HepG2 (cell line): ENCODE data around the gene CSNK2B. TPM values are rescaled to one million over a fixed set of nuclear protein-coding genes. Genes with fewer than 3 reads are reported as not detected.
A peak's percentile ranks its signal among the peaks of the same experiment; 100 is the strongest.

Source experiments
- BATF2 ChIP-seq: sonication (generic); formaldehyde crosslinking; IDR thresholded peaks from 2 replicates; pipeline ENCODE4 v1.8.0; 2022; ENCODE audit warnings: mild to moderate bottlenecking, missing genetic modification reagents, moderate library complexity
- ELF1 ChIP-seq: sonication (generic); formaldehyde crosslinking; IDR thresholded peaks from 2 replicates; pipeline ENCODE4 v1.4.0; 2020; ENCODE audit warnings: missing genetic modification reagents
- FOSL1 ChIP-seq: sonication (generic); formaldehyde crosslinking; IDR thresholded peaks from 2 replicates; pipeline ENCODE4 v1.9.0; 2021; ENCODE audit warnings: missing genetic modification reagents, borderline replicate concordance
- GFI1 ChIP-seq: sonication (generic); formaldehyde crosslinking; IDR thresholded peaks from 2 replicates; pipeline ENCODE4 v1.5.0; 2020; ENCODE audit warnings: missing genetic modification reagents, mild to moderate bottlenecking, borderline replicate concordance
- GTF2F1 ChIP-seq: fragments of 150-350 bp; IDR thresholded peaks from 2 replicates; pipeline ENCODE4 v1.6.1; 2014; ENCODE audit warnings: low read length
- GTF3A ChIP-seq: sonication (generic); formaldehyde crosslinking; conservative IDR thresholded peaks from 2 replicates; pipeline ENCODE4 v1.4.0; 2020; ENCODE audit warnings: mild to moderate bottlenecking, missing genetic modification reagents
- MXI1 ChIP-seq: IDR thresholded peaks from 3 replicates; pipeline ENCODE4 v1.6.1; 2012; ENCODE audit warnings: low read depth, low read length, inconsistent platforms, borderline replicate concordance
- NCOA5 ChIP-seq: sonication (generic); formaldehyde crosslinking; IDR thresholded peaks from 2 replicates; pipeline ENCODE4 v1.4.0; 2020; ENCODE audit warnings: missing genetic modification reagents
- RFXAP ChIP-seq: sonication (generic); formaldehyde crosslinking; IDR thresholded peaks from 2 replicates; pipeline ENCODE4 v1.4.0; 2020; ENCODE audit warnings: missing genetic modification reagents, borderline replicate concordance
- THAP11 ChIP-seq: IDR thresholded peaks from 2 replicates; pipeline ENCODE4 v1.6.1; 2016; ENCODE audit warnings: missing biosample characterization, missing genetic modification reagents
- YEATS2 ChIP-seq: sonication (generic); formaldehyde crosslinking; IDR thresholded peaks from 2 replicates; pipeline ENCODE4 v1.4.0; 2020; ENCODE audit warnings: missing genetic modification reagents, borderline replicate concordance
- ZBTB1 ChIP-seq: sonication (generic); formaldehyde crosslinking; IDR thresholded peaks from 2 replicates; pipeline ENCODE4 v1.4.0; 2020; ENCODE audit warnings: missing genetic modification reagents, borderline replicate concordance
- ZBTB8A ChIP-seq: sonication (generic); formaldehyde crosslinking; IDR thresholded peaks from 2 replicates; pipeline ENCODE4 v1.4.0; 2020; ENCODE audit warnings: mild to moderate bottlenecking, low read depth, missing genetic modification reagents, borderline replicate concordance
- ZFP90 ChIP-seq: sonication (generic); formaldehyde crosslinking; IDR thresholded peaks from 2 replicates; pipeline ENCODE4 v1.8.0; 2022; ENCODE audit warnings: missing genetic modification reagents, mild to moderate bottlenecking, inconsistent platforms, borderline replicate concordance
- ZKSCAN5 ChIP-seq: sonication (generic); formaldehyde crosslinking; IDR thresholded peaks from 2 replicates; pipeline ENCODE4 v1.5.1; 2020; ENCODE audit warnings: mild to moderate bottlenecking, missing genetic modification reagents
- ZNF232 ChIP-seq: sonication (generic); formaldehyde crosslinking; IDR thresholded peaks from 2 replicates; pipeline ENCODE4 v1.4.0; 2020; ENCODE audit warnings: missing genetic modification reagents, borderline replicate concordance
- ZNF562 ChIP-seq: sonication (generic); formaldehyde crosslinking; IDR thresholded peaks from 2 replicates; pipeline ENCODE4 v1.8.0; 2022; ENCODE audit warnings: missing genetic modification reagents, borderline replicate concordance
- ZNF777 ChIP-seq: sonication (generic); formaldehyde crosslinking; IDR thresholded peaks from 2 replicates; pipeline ENCODE4 v1.4.0; 2020; ENCODE audit warnings: missing genetic modification reagents
- ZNF841 ChIP-seq: sonication (generic); formaldehyde crosslinking; IDR thresholded peaks from 2 replicates; pipeline ENCODE4 v1.8.1; 2023; ENCODE audit warnings: missing genetic modification reagents, borderline replicate concordance
- ZSCAN12 ChIP-seq: sonication (generic); formaldehyde crosslinking; IDR thresholded peaks from 2 replicates; pipeline ENCODE4 v1.9.0; 2021; ENCODE audit warnings: mild to moderate bottlenecking, missing genetic modification reagents
- polyA plus RNA-seq, 8 experiments: library from polyadenylated mRNA; depleted of rRNA in 3 of 8; stranded (reverse) in 7 of 8; unstranded in 1 of 8; fragments of >200 nt; fragmentation: Illumina TruSeq in 4 of 8; extraction: Trizol in 4 of 8; gene quantifications; 2 replicates each; pipeline versions ENCODE4 v1.2.1 to v1.2.3, GENCODE V29; 2011 to 2016; ENCODE audit warnings: low read depth in 4 of 8, missing spikeins in 1 of 8, mixed read lengths in 1 of 8; ENCODE audit not compliant: insufficient read depth in 1 of 8
- total RNA-seq, 5 experiments: library from RNA; depleted of rRNA; stranded (reverse); fragments of >200 nt; fragmentation: Illumina TruSeq; extraction: Trizol; gene quantifications; 2 replicates each; pipeline ENCODE4 v1.2.3, GENCODE V29; 2016; ENCODE audit warnings: low read depth in 1 of 5
- TF ChIP-seq, protein P1 (sequence below): sonication (generic); formaldehyde crosslinking; IDR thresholded peaks from 2 replicates; pipeline ENCODE4 v1.5.1; 2020; ENCODE audit warnings: missing genetic modification reagents, mild to moderate bottlenecking, borderline replicate concordance
- TF ChIP-seq, protein P2 (sequence below): sonication (generic); formaldehyde crosslinking; IDR thresholded peaks from 2 replicates; pipeline ENCODE4 v1.4.0; 2020; ENCODE audit warnings: mild to moderate bottlenecking, missing genetic modification reagents
- TF ChIP-seq, protein P3 (sequence below): sonication (generic); formaldehyde crosslinking; IDR thresholded peaks from 2 replicates; pipeline ENCODE4 v1.5.0; 2020; ENCODE audit warnings: mild to moderate bottlenecking, missing genetic modification reagents
- TF ChIP-seq, protein P4 (sequence below): sonication (generic); formaldehyde crosslinking; IDR thresholded peaks from 2 replicates; pipeline ENCODE4 v1.5.0; 2020; ENCODE audit warnings: mild to moderate bottlenecking, low read depth, missing genetic modification reagents, borderline replicate concordance

Gene CSNK2B
- total and polyA plus RNA-seq, 2 of the 13 experiments (the other 11 are each of a cell fraction or from before 2014, with no cell fraction given): 111 to 296 TPM

DNA sequence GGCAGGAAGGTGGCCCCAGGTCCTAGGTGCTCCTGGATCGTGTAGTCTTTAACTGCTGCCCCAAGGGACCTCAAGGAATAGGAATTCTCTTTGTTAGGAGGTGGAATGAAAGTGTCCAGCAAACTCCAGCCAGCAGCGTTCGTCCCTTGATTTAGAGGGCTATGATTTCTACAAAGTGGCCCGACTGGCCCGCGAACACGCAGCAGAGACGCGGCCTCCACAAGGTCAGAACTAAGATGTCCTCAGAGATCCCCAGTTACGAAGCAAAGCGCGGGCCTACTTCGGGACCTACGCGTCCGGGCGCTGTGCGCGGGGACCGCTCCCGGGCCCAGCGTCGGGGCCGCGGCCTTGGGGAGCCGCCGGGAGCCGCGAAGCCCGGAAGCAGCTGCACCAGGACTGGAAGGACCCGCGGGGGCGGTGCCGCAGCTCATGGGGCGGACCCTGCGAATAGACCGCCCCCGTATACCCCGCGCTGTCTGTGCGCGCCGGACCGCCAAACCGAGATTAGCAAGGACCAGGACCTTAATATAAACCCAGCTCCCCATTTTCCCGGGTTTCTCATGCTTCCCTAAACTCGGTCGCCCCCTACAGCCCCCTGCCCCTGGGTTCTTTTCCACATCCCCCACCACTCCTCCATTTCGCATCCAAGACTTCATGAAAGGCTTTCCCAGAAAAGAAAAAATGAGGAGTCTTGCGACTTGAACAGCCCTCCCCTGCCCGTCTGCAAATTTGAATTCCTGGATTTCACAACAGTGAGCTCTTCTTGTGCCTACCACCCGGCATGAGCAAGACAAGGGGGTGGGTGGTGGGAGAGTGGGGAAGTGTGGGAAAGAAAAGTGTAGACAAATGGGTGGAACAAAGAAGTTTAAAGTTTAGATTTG lies 5.3 kb upstream of the CSNK2B start, which contains the start of gene C6orf47 (continued):
- TF ChIP-seq, protein P1, sequence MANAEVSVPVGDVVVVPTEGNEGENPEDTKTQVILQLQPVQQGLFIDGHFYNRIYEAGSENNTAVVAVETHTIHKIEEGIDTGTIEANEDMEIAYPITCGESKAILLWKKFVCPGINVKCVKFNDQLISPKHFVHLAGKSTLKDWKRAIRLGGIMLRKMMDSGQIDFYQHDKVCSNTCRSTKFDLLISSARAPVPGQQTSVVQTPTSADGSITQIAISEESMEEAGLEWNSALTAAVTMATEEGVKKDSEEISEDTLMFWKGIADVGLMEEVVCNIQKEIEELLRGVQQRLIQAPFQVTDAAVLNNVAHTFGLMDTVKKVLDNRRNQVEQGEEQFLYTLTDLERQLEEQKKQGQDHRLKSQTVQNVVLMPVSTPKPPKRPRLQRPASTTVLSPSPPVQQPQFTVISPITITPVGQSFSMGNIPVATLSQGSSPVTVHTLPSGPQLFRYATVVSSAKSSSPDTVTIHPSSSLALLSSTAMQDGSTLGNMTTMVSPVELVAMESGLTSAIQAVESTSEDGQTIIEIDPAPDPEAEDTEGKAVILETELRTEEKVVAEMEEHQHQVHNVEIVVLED (CRISPR knock-in tag): peak; percentile 69; the same call in 1 of the 2 replicates
- TF ChIP-seq YEATS2: peak; percentile 36; the same call in 1 of the 2 replicates
- peak; percentile 94 for TF ChIP-seq ZSCAN12 (CRISPR knock-in tag)
- TF ChIP-seq ZFP90 (CRISPR knock-in tag): peak; percentile 57; the same call in 1 of the 2 replicates
- TF ChIP-seq BATF2 (CRISPR knock-in tag): no peak
- TF ChIP-seq NCOA5 (CRISPR knock-in tag): peak; percentile 77; the same call in 1 of the 2 replicates
- peak; percentile 82 for TF ChIP-seq ELF1 (CRISPR knock-in tag)
- TF ChIP-seq GFI1 (CRISPR knock-in tag): peak; percentile 78
- TF ChIP-seq ZNF232: peak; percentile 90; the same call in 1 of the 2 replicates
- peak; percentile 83 for TF ChIP-seq THAP11 (CRISPR knock-in tag)
- no peak for TF ChIP-seq GTF3A
- no peak; the same call in 1 of the 2 replicates for TF ChIP-seq ZBTB8A (CRISPR knock-in tag)
- TF ChIP-seq GTF2F1: no peak
- TF ChIP-seq, protein P2, sequence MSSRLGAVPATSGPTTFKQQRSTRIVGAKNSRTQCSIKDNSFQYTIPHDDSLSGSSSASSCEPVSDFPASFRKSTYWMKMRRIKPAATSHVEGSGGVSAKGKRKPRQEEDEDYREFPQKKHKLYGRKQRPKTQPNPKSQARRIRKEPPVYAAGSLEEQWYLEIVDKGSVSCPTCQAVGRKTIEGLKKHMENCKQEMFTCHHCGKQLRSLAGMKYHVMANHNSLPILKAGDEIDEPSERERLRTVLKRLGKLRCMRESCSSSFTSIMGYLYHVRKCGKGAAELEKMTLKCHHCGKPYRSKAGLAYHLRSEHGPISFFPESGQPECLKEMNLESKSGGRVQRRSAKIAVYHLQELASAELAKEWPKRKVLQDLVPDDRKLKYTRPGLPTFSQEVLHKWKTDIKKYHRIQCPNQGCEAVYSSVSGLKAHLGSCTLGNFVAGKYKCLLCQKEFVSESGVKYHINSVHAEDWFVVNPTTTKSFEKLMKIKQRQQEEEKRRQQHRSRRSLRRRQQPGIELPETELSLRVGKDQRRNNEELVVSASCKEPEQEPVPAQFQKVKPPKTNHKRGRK (CRISPR knock-in tag): 0 out of 2 replicates have a peak, but pooled peaks have one; percentile 78
- TF ChIP-seq ZKSCAN5 (CRISPR knock-in tag): no peak
- TF ChIP-seq ZNF841 (CRISPR knock-in tag): no peak
- TF ChIP-seq, protein P3, sequence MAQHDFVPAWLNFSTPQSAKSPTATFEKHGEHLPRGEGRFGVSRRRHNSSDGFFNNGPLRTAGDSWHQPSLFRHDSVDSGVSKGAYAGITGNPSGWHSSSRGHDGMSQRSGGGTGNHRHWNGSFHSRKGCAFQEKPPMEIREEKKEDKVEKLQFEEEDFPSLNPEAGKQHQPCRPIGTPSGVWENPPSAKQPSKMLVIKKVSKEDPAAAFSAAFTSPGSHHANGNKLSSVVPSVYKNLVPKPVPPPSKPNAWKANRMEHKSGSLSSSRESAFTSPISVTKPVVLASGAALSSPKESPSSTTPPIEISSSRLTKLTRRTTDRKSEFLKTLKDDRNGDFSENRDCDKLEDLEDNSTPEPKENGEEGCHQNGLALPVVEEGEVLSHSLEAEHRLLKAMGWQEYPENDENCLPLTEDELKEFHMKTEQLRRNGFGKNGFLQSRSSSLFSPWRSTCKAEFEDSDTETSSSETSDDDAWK (CRISPR knock-in tag): no peak
- TF ChIP-seq ZNF562 (CRISPR knock-in tag): no peak
- TF ChIP-seq, protein P4, sequence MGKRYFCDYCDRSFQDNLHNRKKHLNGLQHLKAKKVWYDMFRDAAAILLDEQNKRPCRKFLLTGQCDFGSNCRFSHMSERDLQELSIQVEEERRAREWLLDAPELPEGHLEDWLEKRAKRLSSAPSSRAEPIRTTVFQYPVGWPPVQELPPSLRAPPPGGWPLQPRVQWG: no peak
- TF ChIP-seq FOSL1: peak; percentile 45; the same call in 1 of the 2 replicates
- TF ChIP-seq ZNF777 (CRISPR knock-in tag): peak; percentile 74; the same call in 1 of the 2 replicates
- TF ChIP-seq RFXAP (CRISPR knock-in tag): no peak; the same call in 1 of the 2 replicates
- TF ChIP-seq MXI1: peak; percentile 82; the same call in 1 of the 3 replicates
- TF ChIP-seq ZBTB1 (CRISPR knock-in tag): no peak
